Activated T-helper 17 cell treated with anti-CD3 and anti-CD28 coated beads, Interleukin-2, amount 50 U/mL, for 72 hours (primary cell): ENCODE measurements around the gene ZNF367. TPM values are rescaled to one million over a fixed set of nuclear protein-coding genes. Genes with fewer than 3 reads are reported as not detected.

Source experiments
- ATAC-seq: fragments of 150-1000 bp; cut with Tn5 transposase; replicated peaks from 2 replicates; pipeline ENCODE4 v1.10.0; 2021; ENCODE audit warnings: mild to moderate bottlenecking, moderate library complexity
- H3K27ac Mint-ChIP-seq: one replicate; pipeline ENCODE4 v1.8.0; 2022; ENCODE audit warnings: mixed read lengths
- H3K27me3 Mint-ChIP-seq: one replicate; pipeline ENCODE4 v1.8.0; 2022; ENCODE audit warnings: mixed read lengths
- H3K36me3 Mint-ChIP-seq: one replicate; pipeline ENCODE4 v1.8.0; 2022; ENCODE audit warnings: low read depth, mild to moderate bottlenecking, mixed read lengths
- H3K4me1 Mint-ChIP-seq: one replicate; pipeline ENCODE4 v1.8.0; 2022; ENCODE audit warnings: mixed read lengths
- H3K4me3 Mint-ChIP-seq: one replicate; pipeline ENCODE4 v1.8.0; 2022; ENCODE audit warnings: mild to moderate bottlenecking, mixed read lengths
- H3K9me3 Mint-ChIP-seq: one replicate; pipeline ENCODE4 v1.8.0; 2022; ENCODE audit warnings: mixed read lengths
- total RNA-seq, 2 donors: library from RNA; stranded (reverse); gene quantifications; one replicate each; pipeline ENCODE4 v1.2.3, GENCODE V29; 2022

ZNF367 gene
- total RNA-seq: 10 to 100 TPM; 25.4 to 27.8 TPM

GRCh38 chr9:96418083-96418919 lies at the start of gene ZNF367:
Gene ZNF367, minus strand, starts transcription at chr9:96418370. Its CDS starts 338 bp downstream, at chr9:96418032.
- Mint-ChIP-seq H3K4me1 (peaks cover 14% of the 10 kb centered on the region), H3K27me3 (no peaks in the 10 kb centered on the region), H3K9me3 (no peaks in the 10 kb centered on the region), H3K27ac (peak within 1 kb of the TSS; percentile 91), H3K4me3 (peak within 1 kb of the TSS; percentile 98), H3K36me3 (peaks cover 30% of the 10 kb centered on the region)
- ATAC-seq: peak; percentile 81

DNA sequence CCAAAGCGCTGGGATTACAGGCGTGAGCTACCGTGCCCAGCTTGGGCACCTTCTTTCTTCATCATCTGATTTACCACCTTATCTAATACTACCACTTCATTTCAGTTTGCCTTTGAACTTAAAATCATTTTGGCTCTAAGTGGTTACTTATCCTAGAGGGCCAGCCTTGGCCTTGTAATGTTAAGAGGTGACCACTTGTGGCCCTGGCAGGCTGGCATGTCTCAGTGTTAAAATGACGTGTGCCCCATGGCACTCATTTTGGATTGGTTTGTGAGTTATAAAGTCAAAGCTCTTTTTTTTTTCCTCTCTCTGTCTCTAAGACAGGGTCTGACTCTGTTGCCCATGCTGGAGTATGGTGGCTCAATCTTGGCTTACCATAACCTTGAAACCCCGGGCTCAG lies 49.6 kb upstream of the ZNF367 start:
- H3K27ac Mint-ChIP-seq: no peak overlapping the region
- H3K4me3 Mint-ChIP-seq: no peak overlapping the region
- peaks cover 66% of the 10 kb centered on the region for H3K36me3 Mint-ChIP-seq
- ATAC-seq: no peak
- H3K4me1 Mint-ChIP-seq: no peaks in the 10 kb centered on the region
- H3K9me3 Mint-ChIP-seq: no peaks in the 10 kb centered on the region
- no peaks in the 10 kb centered on the region for H3K27me3 Mint-ChIP-seq

DNA sequence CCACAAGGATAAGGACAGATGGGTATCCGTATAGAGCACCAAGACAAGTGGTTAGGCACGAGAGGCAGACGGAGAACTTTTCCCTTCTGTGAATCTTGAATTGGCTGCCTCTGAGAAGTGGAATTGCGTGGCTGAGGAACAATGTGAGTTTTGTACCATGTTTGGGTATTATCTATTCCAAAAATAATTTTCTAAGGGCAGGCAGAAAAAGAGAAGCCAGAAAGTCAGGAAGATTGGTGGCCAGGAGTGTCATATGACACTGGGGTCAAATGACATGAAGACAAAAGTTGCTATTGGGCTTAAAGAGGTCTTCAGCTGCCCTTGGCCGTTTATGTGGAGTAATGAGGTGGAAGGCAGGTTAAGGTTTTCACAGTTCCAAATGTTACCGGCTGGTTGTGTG lies 46.3 kb upstream of the ZNF367 start:
- Mint-ChIP-seq H3K36me3 (peaks cover 84% of the 10 kb centered on the region), H3K9me3 (no peaks in the 10 kb centered on the region), H3K4me3 (no peak overlapping the region), H3K27ac (no peak overlapping the region), H3K27me3 (no peaks in the 10 kb centered on the region), H3K4me1 (no peaks in the 10 kb centered on the region)
- ATAC-seq: no peak

DNA sequence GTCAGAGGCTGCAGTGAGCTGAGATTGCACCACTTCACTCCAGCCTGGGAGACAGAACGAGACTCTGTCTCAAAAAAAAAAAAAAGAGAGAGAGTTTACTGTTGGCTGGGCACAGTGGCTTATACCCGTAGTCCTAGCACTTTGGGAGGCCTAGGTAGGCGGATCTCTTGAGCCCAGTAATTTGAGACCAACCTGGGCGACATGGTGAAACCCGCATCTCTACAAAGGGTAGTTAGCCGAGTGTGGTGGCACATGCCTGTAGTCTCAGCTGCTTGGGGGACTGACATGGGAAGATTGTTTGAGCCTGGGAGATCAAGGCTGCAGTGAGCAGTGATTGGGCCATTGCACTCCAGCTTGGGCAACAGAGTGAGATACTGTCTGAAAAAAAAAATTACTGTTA lies 44.4 kb upstream of the ZNF367 start:
- Mint-ChIP-seq H3K27ac (no peak overlapping the region), H3K4me1 (peaks cover 10% of the 10 kb centered on the region), H3K27me3 (no peaks in the 10 kb centered on the region), H3K36me3 (peaks cover 81% of the 10 kb centered on the region), H3K9me3 (no peaks in the 10 kb centered on the region), H3K4me3 (no peak overlapping the region)
- ATAC-seq: no peak

DNA sequence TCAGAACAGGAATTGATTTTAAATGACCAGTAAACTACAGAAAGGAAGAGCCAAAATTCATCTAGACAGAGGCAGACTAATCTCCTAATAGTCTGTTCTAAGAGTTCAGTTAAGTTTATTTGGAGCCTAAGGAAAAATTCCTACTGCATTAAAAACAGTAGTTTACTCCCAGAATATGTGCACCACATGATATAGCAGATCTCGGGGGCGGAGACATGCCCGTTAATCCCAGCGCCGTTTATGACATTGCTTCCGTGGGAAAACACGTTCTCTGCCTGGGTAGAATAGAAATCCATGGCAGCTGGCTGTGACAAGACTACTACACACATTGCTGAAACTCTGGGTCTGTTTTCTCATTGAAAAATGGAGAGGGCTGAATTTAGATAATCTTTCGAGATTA lies 43.2 kb upstream of the ZNF367 start:
- Mint-ChIP-seq H3K27ac (no peak overlapping the region), H3K9me3 (no peaks in the 10 kb centered on the region)
- ATAC-seq: no peak

DNA sequence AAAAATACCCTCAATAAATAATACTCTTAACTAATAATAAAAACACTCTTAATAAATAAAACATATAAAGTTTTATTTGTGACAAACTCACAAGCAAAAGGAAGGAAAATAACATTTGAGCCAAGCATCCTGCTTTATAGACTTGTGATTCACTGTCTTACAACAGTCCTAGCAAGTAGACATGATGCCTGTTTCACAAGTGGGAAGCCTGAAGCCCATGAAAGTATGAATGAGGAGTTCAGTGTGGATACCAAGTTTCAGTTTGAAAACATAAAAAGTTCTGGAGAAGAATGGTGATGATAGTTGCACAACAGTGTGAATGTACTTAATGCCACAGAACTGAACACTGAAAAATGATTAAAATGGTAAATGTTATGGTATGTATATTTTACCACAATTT lies 42.7 kb upstream of the ZNF367 start:
- H3K36me3 Mint-ChIP-seq: peaks cover 65% of the 10 kb centered on the region
- no peaks in the 10 kb centered on the region for H3K27me3 Mint-ChIP-seq
- H3K4me1 Mint-ChIP-seq: peaks cover 10% of the 10 kb centered on the region
- no peak overlapping the region for H3K4me3 Mint-ChIP-seq
- H3K9me3 Mint-ChIP-seq: no peaks in the 10 kb centered on the region
- no peak for ATAC-seq
- H3K27ac Mint-ChIP-seq: no peak overlapping the region

More for the DNA sequence above, 43.2 kb upstream of the ZNF367 start:
- Mint-ChIP-seq H3K4me3 (no peak overlapping the region), H3K27me3 (no peaks in the 10 kb centered on the region), H3K36me3 (peaks cover 69% of the 10 kb centered on the region), H3K4me1 (peaks cover 10% of the 10 kb centered on the region)

DNA sequence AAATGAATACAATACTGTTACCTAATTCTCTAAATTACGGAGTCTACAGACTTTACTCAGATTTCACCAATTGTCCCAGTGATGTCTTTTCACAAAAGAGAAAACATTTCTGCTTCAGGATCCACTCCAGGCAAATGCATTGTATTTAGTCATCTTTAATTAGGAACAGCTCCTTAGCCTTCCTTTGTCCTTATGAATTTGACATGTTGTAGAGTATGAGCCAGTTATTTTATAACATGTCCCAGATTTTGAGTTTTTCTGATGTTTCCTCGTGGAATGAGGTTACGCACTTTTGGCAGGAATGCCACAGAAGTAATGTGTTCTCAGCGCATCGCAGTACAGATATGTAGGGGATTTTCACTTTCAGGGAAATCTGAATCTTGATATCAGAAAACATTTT lies 42.3 kb upstream of the ZNF367 start:
- H3K4me3 Mint-ChIP-seq: no peak overlapping the region
- H3K36me3 Mint-ChIP-seq: peaks cover 61% of the 10 kb centered on the region
- no peaks in the 10 kb centered on the region for H3K27me3 Mint-ChIP-seq
- H3K4me1 Mint-ChIP-seq: peaks cover 10% of the 10 kb centered on the region
- no peaks in the 10 kb centered on the region for H3K9me3 Mint-ChIP-seq
- no peak overlapping the region for H3K27ac Mint-ChIP-seq
- ATAC-seq: no peak

DNA sequence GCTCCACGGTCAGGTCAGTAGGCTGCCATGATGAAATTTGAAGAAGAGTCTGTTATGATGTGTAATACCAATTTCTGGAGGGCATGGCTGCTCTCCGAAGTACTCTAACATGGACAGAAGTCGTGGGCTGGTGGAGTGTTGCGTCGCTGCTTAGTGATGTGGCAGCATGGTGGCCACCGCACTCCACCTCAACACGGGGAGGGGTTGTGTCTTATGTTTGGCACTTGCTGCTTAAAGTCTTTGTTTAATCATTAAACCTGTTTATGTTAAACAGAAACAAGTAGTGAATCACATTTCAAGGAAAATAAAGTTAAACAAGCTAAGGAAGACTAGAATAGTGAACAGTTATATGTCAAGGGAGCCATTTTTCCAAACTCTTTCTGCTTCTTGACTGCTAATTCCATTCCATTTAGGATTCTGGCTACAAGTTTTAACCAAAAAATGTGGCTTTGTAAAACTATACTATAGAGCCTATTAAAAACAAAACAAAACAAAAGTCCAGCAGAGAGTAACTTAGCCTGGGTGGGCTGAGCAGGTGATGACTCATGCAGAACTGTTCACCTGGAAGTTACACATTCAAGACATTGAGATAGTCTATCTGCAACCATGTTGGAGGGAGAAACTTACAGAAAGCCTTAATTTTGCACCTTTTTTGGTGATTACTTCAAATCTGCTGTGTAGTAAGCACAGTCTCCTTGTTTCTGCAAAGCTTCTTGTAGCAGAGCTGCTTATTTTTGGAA lies 41.3 kb upstream of the ZNF367 start:
- Mint-ChIP-seq H3K27ac (no peak overlapping the region), H3K4me3 (no peak overlapping the region), H3K4me1 (peaks cover 10% of the 10 kb centered on the region), H3K9me3 (no peaks in the 10 kb centered on the region), H3K36me3 (peaks cover 50% of the 10 kb centered on the region), H3K27me3 (no peaks in the 10 kb centered on the region)
- no peak for ATAC-seq

DNA sequence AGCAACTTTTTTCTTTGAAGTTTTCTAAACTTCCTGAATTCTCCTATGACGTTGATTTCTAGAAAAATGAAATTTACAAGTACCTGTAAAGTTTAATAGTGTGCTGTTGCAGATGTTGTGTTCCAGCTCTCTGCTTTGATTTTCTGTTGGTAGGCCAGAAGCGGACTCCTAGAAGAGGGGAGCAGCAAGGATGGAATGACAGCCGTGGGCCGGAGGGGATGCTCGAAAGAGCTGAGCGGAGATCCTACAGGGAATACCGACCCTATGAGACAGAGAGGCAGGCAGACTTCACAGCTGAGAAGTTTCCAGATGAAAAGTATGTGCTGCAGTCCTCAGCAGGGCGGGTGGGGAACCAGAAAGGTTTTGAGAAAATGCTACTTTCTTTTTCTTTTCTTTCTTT lies 40.1 kb upstream of the ZNF367 start:
- no peak overlapping the region for H3K27ac Mint-ChIP-seq

DNA sequence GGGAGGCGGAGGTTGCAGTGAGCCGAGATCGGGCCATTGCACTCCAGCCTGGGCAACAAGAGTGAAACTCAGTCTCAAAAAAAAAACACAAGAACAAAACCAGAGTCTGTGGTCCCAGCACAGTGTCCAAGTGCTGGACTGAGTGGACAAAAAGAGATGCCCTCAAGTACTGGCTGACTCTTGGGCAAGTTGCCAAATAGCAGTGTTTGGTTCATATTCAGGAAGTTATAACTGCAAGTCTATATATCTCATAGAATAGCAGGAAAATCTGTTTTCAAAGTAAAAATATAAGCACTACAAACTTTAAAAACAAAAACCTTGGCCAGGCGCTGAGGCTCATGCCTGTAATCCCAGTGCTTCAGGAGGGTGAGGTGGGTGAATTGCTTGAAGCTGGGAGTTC lies 39.1 kb upstream of the ZNF367 start:
- Mint-ChIP-seq H3K27me3 (no peaks in the 10 kb centered on the region), H3K9me3 (no peaks in the 10 kb centered on the region), H3K4me3 (no peak overlapping the region), H3K4me1 (peaks cover 10% of the 10 kb centered on the region), H3K27ac (no peak overlapping the region), H3K36me3 (peaks cover 46% of the 10 kb centered on the region)
- ATAC-seq: no peak

More for the DNA sequence above, 40.1 kb upstream of the ZNF367 start:
- no peak overlapping the region for H3K4me3 Mint-ChIP-seq
- no peaks in the 10 kb centered on the region for H3K27me3 Mint-ChIP-seq
- H3K36me3 Mint-ChIP-seq: peaks cover 46% of the 10 kb centered on the region
- H3K9me3 Mint-ChIP-seq: no peaks in the 10 kb centered on the region
- peaks cover 10% of the 10 kb centered on the region for H3K4me1 Mint-ChIP-seq
- ATAC-seq: no peak

GRCh38 chr9:96453625-96454024 lies 35.5 kb upstream of the ZNF367 start:
- Mint-ChIP-seq H3K4me1 (peaks cover 11% of the 10 kb centered on the region), H3K36me3 (peaks cover 15% of the 10 kb centered on the region), H3K9me3 (no peaks in the 10 kb centered on the region), H3K27ac (no peak overlapping the region), H3K4me3 (no peak overlapping the region), H3K27me3 (peaks cover 3% of the 10 kb centered on the region)
- no peak for ATAC-seq

DNA sequence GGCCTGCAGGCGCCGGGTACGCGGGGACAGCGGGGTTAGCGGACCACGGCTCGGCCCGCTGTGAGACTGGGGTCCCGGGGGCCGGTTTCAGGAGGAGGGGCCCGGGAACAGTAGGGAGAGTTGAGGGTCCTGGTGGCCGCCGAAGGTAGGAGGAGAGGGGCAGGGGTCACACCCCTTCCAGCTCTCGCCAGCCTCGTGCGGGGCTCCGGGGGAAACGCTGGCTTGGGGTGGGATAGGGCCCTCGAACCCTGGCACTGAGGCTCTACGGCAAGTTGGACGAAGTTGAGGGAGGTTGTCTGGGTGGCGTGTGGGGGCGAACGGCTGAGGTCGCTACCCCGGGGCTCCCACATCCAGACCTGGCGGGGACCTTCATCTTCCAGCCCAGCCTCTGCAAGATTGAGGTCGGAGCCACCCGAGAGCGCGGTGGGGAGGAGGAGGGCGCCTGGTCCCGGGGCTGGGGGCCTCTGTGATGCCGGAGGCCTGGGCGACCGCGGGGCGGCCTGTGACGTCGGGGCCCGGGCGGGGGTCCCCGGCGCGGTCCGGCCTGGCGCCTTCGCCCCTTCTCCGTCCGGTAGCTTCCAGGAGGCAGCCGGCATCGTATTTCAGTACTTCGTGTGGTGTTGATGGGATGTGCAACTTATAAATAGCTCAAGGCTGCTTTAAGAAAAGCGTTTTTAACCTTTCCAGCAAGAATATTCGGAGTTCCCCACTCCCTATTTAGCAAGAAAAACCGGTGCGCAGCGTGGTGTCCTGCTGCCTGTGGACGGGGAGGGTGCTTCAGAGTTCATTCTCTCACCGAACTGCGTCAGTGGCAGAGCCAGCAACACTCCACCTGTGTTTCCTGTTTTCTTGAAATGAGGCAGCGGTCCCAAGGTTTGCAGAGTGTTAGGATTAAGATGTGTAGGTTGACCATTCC lies 32.7 kb upstream of the ZNF367 start:
- ATAC-seq: no peak
- Mint-ChIP-seq H3K36me3 (peaks cover 6% of the 10 kb centered on the region), H3K27ac (peak overlapping the region; percentile 8), H3K4me1 (peaks cover 7% of the 10 kb centered on the region), H3K27me3 (peaks cover 3% of the 10 kb centered on the region), H3K4me3 (peak overlapping the region; percentile 75), H3K9me3 (no peaks in the 10 kb centered on the region)

DNA sequence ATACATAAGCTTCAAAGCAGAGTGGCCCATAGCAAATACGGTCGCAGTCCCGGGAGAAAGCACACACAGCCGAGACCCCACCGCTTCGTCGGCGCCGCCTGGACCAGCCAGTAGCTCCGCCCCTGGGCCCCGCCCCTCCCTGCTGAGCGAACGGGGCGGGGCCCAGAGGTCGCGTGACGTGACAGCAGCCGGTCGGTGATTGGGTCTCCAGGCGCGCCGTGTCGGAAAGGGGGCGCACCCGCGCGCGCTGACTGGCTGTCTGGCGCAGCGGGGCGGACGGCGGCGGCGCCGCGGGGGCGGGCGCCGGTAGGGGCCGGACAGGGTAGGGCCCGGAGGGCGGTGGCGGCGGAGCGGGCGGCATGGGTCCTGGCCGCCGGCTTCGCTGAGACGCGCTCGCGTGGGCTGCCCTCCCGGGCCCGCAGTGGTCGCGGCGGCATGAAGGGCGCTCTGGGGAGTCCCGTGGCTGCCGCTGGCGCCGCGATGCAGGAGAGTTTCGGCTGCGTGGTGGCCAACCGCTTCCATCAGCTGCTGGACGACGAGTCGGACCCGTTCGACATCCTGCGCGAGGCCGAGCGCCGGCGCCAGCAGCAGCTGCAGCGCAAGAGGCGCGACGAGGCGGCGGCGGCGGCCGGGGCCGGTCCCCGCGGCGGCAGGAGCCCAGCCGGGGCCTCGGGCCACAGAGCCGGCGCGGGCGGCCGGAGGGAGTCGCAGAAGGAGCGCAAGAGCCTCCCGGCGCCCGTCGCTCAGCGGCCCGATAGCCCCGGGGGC lies 31.9 kb upstream of the ZNF367 start, which contains the start of gene HABP4:
Gene HABP4 (plus strand): TSS at position 325 of the 768 bp plus-strand sequence. CDS start 111 bp downstream, at position 436.
- Mint-ChIP-seq H3K9me3 (no peaks in the 10 kb centered on the region), H3K36me3 (peaks cover 6% of the 10 kb centered on the region), H3K27me3 (peaks cover 3% of the 10 kb centered on the region), H3K4me3 (peak within 1 kb of the TSS; percentile 75), H3K4me1 (peaks cover 7% of the 10 kb centered on the region), H3K27ac (peak within 1 kb of the TSS; percentile 52)
- ATAC-seq: peak; percentile 95
